Measurements from ENCODE around the gene CASQ2. TPM values are rescaled to one million over a fixed set of nuclear protein-coding genes. Genes with fewer than 3 reads are reported as not detected.

CASQ2 gene
- total RNA-seq, 1 donor from 2014 or later = 330 TPM

DNA sequence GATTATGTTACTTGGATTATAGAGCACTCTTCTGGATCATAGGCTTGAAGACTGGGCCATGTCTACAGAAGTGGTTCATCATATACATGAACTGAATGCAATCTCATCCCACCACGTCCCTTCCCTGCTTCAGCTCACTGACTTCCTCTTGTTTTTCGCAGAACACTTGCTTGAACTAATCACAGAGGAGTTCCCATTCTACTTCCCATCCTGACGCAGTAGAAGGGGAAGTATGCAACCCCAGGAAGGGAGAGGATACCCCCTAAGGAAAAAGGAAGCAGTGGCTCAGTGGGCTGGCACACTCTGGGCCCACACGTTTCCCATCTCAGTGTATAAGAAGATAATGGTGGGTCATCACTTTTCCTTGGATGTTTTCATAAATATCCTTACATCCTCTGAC, 36.2 kb downstream of the CASQ2 start:
- no peak for DNase-seq (ENCODE audit: low read depth)

DNA sequence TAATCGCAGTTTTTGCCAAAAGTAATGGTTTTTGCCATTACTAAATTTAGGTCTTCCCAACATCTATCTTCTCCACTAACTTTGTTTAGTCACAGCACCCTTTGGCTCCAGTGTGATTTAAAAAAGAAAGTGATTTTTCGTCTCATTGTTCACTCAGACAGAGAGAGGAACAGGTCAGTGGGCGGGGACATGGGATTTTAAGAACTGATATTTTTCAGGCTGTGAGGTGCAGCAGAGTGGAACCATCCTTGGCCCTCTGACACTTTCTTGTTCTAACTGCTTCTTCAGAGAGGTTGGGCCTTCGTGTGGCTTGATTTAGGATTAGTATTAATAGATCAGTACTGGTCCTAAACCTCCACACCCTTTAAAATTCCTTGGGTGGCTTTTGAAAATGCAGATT, 38.8 kb downstream of the CASQ2 start:
- DNase-seq (ENCODE audit: low read depth) = no peak

DNA sequence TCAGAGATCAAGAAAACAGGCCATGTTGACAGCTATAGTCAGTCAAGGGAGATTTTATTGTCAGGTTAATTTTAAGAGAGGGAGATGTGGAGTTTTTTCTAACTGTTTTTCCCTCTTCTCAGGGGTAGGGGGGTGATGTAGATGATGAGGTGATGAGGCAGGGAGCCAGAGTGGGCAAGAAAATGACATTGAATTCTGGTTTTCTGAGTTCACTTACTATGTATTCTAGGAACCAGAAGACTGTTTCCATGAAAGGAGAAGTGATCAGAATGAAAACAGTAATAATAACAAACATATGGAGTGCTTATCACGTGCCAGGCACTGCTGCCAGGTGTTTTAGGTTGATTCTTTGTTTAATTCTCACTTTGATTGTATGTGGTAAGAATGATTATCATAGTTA, 40.2 kb downstream of the CASQ2 start:
- DNase-seq (ENCODE audit: low read depth) = no peak

DNA sequence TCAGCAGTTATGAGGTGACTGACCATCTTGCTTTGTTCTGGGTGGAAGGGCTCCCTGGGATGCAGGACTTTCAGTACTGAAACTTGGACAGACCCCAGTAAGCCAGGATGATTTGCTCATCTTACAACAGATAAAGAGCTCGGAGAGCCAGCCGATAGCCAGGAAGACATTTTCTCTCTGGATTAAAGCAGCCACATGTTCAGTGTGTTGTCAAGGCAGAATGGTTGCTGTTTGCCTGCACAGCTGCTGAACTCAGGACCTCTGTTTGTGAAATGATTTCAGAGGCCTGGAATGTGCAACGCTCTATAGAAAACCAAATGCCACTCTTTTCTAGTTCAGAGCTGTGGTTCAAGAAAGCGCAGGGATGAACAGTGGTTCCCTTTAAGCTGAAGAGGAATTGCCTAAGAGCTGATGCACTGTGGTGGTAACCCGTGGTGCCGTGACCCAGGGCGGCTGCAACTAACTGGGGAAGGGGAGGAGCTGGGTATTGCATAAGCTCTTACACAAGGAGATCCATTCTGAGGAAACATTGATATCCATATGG, 40.7 kb downstream of the CASQ2 start:
- DNase-seq (ENCODE audit: low read depth) = peak; percentile 92

DNA sequence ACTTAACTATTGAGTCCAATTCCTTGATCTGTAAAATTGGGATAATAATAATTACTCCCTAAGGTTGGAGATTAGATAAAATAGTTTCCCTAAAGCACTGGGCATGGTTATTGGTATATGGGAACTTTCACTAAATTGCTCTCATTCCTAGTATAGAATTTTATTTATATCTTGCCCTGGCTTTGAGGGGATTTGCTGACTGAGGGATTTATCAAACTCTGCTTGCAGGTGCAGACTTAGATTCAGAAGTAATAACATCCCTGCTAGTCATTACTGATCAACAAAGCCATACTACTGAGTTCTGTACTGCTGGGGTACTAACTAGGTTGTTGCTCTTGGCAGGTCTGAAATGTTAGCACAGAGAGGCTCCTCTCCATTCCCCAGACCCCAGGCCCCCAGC, 41.9 kb downstream of the CASQ2 start:
- no peak for DNase-seq (ENCODE audit: low read depth)

DNA sequence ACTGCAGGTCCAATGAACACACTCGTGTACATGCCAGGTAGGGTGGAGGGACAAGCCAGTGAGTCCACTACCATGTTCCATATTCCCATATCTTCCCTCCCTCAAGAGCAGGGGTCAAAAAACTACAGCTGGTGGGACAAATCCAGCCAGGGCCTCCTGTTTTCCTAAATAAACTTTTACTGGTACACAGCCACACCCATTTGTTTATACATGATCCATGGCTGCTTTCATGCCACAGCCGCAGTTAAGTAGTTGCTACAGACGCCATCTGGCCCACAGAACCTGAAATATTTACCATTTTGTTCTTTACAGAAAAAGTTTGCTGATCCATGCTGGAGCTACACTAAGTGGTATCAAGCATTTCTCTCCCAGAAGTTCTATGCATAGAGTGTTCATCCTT, 42.4 kb downstream of the CASQ2 start:
- DNase-seq (ENCODE audit: low read depth) = no peak

DNA sequence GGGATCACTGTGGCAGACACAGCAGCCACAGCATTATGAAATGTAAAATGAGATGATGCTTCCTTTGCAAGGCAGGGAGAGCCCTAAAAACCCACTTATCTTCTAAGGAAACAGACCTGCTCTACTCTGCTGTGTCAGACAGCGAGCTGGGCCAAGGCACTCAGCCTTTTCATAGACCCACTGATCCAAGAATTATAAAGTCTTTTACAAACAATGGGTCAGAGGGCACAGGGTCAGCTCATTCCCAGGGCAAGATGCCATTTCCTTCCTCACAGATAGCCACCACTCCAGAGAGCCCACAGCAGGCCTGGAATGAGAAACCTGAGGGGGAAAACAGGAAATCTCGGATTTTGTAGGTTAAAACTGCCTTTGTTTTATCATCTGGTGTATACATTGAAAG, 42.9 kb downstream of the CASQ2 start:
- DNase-seq (ENCODE audit: low read depth) = no peak

DNA sequence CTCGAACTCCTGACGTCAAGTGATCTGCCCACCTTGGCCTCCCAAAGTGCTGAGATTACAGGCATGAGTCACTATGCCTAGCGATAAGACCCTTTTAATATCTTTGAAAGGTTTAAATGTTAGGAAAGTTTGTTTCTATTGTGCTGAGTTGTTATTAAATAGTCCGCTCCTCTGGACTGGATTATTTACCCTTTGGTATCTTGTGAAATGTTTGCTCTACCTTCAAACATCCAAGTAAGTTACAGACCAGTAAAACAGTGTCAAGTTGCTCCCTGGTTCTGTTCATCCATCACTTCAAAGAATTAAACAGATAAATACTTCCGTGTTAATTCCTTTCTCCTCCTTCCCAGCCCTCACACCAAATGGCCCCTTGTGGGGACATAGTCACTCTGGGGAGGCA, 44.8 kb downstream of the CASQ2 start:
- DNase-seq (ENCODE audit: low read depth) = no peak

DNA sequence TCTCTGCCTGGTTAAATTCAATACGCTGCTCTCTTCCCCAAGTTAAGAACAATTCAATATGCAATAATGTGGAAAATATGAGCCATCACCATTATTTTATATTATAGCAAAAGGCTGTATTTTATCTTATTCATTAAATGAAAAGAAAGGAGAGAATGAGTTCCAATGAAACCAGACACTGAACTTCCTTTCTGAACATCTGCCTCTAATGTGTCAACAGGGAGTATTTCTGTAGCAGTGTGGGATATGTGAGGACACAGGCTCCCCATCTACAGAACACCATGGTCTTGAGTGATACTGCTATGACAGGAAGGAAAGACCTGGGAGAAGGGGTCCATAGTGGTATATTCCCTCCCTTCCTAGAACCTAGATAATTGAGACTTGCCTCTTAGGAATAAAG, 46.3 kb downstream of the CASQ2 start:
- DNase-seq (ENCODE audit: low read depth) = peak; percentile 71

DNA sequence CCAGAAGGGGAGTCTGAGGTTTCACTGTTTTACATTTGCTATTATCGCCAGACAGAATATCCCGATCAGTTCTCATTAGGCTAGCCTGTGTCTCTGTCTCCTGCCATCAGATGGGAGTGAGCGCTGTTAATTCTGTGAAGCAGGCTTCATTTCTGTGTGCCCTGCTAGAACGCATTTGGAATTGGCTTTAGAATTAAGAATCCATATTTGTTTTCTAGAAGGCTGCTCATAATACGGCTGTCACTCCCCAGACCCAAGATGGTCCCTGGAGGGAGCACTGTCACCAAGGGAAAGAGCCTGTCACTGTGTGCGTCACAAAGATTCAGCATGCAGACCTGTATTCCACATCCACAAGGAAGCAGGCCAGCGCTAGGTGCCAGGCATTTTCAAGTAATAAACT, 49.2 kb downstream of the CASQ2 start:
- no peak for DNase-seq (ENCODE audit: low read depth)

DNA sequence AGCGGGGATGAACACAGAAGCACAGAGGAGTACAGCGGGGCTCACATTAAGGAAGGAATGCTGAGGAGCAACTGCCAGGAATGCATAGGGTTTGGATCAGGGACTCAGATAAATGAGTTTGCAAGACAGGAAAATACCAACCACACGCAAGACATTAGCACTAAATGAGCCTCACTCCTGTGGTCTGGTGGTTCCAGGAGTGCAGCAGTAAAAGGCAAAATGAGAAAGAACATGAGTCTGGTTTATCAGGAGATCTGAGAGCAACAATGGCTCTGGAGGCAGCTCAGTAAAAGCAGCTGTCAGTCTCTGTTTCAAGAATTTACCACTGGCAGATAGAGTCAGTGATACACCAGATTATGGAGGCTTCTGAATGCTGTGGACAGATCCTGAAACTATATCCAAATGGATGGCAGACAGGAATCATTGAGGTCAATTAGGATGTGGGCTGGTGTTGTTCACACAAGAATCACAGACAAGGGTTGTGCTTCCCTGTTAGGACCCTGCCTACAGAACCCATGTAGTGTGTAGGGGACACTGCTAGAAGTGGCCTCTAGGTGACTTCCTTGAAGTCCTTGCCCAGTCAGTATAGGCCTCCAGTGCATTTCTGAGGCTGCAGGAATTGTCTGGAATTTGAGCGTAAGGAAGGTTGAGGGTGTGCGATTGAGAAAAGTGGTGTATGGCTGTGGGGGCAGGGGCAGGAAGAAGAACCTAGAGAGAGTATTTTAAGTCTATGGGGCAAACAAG, 50.3 kb downstream of the CASQ2 start:
- DNase-seq (ENCODE audit: low read depth) = peak; percentile 36

DNA sequence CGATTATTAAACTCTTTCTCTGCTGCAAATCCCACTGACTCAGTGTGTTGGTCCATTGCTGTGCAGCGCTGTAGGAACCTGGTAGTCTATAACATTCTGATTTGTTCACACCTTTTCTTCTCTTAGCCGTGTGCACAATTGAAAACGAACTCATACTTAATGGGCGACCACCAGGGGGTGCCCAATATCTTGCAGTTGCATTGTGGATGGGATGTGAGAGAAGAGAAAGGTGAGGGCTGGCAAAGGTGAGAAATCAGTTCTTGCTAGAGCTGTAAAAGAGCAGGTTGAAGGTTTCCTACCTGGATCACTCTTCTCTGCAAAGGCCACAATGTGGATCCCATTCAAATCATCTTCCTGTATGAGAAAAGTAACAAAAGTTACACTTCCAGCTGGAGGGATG, 51.0 kb downstream of the CASQ2 start:
- DNase-seq (ENCODE audit: low read depth) = peak; percentile 47

DNA sequence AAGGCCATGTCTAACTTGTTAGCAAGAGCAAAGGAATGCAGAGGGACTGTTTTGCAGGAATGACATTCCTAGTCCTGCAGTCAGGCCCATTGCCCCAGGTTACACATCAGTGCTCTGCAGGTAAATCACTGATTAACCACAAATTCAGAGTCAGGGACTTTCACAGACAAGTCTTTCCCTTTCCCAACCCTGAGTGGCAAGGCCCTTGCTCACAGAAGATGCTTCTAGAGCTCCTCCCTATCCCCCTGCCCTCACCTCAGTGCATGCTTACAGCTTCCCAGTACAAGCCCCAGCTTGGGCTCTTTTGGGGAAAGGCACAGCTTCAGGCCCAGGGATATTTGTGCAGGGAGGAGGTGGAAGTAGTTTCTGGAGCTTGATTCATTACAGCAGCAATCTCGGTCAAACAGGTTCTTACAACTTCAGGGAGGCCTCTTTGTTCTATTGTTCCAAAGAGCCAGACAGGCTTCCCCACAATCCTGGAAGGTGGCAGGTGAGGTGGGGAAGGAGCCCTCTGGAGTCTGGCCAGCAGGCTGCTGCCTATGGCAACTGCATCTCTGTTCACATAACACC, 53.9 kb downstream of the CASQ2 start:
- no peak for DNase-seq (ENCODE audit: low read depth)

DNA sequence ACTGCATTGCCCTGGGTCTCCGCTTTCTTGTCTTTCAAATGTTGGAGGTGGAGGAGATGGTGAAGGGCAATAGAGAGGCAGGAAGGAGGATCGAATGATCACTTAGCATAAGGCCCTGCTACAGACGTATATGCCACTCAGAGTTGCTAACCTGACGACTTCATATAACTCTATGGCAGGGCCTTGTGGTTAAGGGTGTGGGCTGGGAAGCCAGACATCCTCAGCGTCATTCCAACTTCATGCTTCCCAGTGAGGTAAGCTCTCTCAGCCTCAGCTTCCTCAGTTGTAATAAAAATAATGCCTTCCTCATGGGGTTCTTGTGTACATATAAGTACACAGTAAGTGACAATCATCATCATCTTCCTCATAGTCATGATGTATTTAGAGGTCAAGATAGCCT, 54.6 kb downstream of the CASQ2 start:
- DNase-seq (ENCODE audit: low read depth) = no peak

DNA sequence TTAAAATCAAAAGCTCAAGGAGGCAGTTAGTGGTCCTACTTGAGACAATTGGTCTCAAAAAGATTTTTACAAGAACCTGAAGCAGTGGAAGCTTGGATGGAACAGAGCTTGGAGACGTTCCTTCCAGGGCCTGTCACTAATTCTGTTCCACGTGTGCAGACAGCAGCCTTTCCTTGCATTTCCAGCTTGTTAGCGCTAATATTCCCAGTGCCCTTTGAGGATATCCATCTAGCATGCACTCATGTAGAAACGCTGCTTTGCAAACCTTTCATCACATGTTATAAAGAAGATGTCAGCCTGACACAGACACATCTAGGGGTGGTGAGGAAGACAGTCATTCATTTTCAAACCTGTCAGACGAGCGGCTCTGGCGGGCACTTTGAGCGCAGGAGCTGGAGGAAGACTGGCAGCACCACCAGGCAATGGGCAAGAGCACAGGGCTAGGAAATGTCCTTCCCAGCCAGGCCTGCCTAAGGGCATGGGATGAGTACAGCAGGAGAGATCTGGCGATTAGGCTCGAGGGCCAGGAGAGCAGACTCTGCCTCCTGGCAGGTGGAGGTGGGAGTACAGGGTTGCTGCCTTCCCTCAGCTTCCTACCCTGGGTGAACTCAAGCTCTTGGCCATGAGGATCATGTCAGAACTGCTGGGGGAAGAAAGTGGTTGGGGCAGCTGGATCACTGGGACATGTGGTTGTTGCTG, 55.5 kb downstream of the CASQ2 start:
- peak; percentile 25 for DNase-seq (ENCODE audit: low read depth)

DNA sequence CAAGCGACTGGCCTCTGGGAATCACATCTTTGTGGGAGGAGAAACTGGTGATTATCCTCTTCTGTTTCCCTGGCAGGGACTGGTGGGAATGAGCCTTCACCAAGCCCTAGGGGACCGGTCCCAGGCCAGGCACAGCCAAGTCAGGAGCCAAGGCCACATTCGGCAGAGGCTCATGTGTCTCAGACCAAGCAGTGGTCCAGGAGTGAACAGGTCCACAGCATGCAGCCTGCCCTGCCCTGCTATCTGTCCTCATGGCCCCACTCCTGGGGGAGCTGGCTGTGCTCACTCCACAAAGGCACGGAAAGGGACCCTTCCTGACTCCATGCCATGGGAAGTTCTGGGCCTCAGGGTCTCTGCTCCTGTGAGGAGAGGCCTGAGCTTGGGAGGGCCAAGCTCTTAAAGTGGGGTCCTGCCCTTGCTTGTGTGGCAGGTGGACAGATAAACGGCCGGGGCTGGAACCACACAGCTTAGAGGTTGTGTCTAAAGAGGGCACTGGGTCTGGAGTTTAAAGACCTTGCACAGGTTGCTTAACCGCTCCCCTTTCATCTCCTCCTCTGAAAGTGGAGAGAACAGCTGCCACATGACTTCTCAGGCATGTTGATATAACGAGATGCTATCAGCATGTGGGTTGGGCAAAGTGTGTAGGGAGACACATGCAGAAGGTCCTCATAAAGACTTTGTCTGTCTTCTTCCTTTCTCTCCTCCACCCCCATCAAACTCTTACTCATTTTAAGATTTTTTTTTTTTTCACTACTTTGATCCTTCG, 57.5 kb downstream of the CASQ2 start:
- peak; percentile 23 for DNase-seq (ENCODE audit: low read depth)

DNA sequence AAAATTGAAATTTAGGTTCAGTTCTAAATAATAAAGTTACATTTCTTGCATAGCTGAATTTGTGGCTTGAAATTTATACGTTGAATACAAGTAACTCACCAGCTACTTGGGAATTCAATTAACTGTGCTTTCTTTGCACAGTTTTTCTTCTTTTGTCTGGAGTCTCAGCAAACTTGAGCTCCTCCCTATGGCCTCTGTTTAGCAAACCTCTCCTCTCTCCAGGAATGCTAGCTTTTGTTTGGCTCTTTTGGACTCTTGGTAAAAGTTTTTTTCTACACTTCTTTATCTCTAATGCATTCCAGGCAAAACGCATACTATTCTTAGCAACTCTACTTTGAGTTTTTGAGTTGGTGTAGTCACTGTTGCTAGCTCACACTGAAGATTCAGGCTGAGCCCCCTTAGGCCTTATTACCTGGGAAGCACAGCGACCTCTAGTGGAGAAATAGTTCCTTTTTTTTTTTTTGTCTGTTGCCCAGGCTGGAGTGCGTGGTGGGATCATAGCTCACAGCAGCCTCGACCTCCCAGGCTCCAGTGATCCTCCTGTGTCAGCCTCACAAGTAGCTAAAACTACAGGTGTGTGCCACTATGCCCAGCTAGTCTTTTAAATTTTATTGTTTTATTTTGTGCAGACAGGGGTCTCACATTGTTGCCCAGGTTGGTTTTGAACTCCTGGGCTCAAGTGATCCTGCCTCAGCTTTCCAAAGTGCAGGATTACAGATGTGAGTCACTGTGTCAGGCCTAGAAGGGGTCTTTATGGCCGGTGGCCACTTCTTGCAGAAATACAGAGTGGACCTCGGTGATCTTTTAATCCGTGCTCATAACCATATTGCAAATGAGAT, 61.7 kb downstream of the CASQ2 start:
- DNase-seq (ENCODE audit: low read depth) = peak; percentile 55

DNA sequence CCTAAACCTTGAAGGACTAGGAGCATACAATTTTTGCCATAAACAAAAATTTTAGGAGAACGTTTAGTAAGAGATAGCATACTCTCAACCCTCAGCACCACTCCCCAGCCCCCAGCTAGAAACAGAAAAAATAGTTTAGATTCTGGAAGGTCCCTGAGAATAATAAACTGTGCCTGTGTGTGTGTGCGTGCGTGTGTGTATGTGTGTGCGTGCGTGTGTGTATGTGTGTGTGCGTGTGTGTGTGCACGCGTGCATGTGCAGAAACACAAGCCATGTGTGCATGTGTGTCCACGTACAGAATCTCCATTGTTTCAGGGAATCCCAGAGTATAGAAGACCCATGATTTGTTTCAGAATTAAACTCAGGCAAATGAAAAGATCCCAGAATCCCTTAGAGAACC, 62.6 kb downstream of the CASQ2 start:
- DNase-seq (ENCODE audit: low read depth) = no peak

DNA sequence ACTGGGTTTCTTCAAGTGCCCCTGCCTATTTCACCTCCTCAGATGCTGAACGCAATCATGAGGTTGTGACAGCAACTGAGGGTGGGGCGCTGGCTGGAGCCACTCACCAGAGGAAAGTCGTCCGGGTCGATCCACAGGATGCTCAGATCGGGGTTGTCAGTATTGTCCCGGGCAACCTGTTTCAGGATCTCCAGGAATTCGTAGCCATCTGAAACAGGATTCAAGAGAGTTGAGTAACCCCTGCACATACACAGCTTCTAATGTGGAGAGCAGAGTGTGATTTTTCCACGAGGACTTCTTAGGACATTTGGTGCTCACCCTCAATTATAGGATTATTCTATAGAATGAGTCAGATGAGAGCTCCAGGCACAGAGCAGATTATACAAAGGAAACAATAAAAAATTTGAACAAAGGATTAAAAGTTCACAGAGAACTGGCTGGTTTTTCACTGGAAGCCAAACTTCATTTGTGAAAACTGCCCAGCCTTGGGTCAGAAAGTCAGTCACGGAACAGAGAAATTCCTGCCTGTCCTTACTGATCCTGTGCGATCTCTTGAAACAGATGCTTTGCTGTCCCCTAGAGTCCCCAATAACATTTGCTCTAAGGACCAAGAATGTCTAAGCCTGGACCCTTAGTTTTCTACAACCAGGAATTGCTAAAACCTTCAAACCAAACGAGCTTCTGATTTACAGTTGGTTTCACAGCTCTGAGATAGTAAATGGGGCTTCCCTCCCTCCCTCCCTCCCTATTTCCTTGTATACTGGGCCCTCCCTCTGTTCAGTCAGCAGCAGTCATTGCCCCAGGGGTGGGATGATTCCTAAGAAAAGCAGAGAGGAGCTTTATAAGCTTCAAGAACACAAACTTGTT, 63.2 kb downstream of the CASQ2 start:
- DNase-seq (ENCODE audit: low read depth) = no peak

DNA sequence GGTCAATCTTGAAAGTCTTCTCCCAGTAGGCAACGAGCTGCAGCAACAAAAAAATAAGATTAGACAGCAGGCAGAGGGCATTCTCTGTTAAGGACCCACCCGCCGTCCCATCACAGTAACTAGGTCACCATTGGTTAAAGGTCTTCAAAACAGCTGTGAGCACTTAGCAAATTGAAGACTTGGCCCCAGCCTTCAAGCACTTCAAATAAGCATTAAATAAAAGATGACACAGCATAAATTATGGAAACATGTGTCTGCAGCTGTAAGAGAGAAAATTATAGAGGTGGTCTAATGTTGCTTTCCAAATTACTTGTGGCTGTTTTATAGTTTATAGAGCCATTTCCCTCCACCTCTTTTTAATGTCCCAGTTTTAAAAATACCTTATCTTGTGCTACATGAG, 65.6 kb downstream of the CASQ2 start:
- DNase-seq (ENCODE audit: low read depth) = no peak

Data from myocyte (in vitro differentiated cells).